ENCODE data around the gene IL1RL1. TPM values are rescaled to one million over a fixed set of nuclear protein-coding genes. Genes with fewer than 3 reads are reported as not detected.

IL1RL1 gene
- total RNA-seq, 2 experiments from 2014 or later, result not detected

Other genes with a start within 250 kb of the IL1RL1 start
- gene IL1R1, start 168.8 kb upstream of the IL1RL1 start, total RNA-seq (2014; rRNA removed; shearing (Covaris generic)), result not detected in 2 replicates
- not detected in 2 replicates for gene IL1R1, start 168.8 kb upstream of the IL1RL1 start, total RNA-seq (2022)
- not detected in 2 replicates for gene IL1RL2, start 124.5 kb upstream of the IL1RL1 start, total RNA-seq (2014; rRNA removed; shearing (Covaris generic))
- not detected in 2 replicates for gene IL1RL2, start 124.5 kb upstream of the IL1RL1 start, total RNA-seq (2022)
- not detected in 2 replicates for gene IL18R1, start 44.2 kb downstream of the IL1RL1 start, total RNA-seq (2014; rRNA removed; shearing (Covaris generic))
- not detected in 2 replicates for gene IL18R1, start 44.2 kb downstream of the IL1RL1 start, total RNA-seq (2022)
- gene IL18RAP, start 111.6 kb downstream of the IL1RL1 start, total RNA-seq (2014; rRNA removed; shearing (Covaris generic)), result not detected in 2 replicates
- not detected in 2 replicates for gene IL18RAP, start 111.6 kb downstream of the IL1RL1 start, total RNA-seq (2022)
- 0.03 TPM in 1 of 2 replicates, not detected in the other for gene SLC9A4, start 161.7 kb downstream of the IL1RL1 start, total RNA-seq (2014; rRNA removed; shearing (Covaris generic))
- 0.10 and 0.22 TPM in 2 replicates for gene SLC9A4, start 161.7 kb downstream of the IL1RL1 start, total RNA-seq (2022)